K562 (cell line): ENCODE results near the gene WDR70. TPM values are rescaled to one million over a fixed set of nuclear protein-coding genes. Genes with fewer than 3 reads are reported as not detected.
A peak's percentile ranks its signal among the peaks of the same experiment; 100 is the strongest.

Experiments
- ARHGAP35 ChIP-seq: fragments of 450-650 bp; IDR thresholded peaks from 2 replicates; pipeline ENCODE4 v1.6.1; 2018; ENCODE audit not compliant: partially characterized antibody
- ARID3A ChIP-seq: IDR thresholded peaks from 2 replicates; pipeline ENCODE4 v1.6.1; 2012; ENCODE audit warnings: low read depth, low read length, improper control_type of control experiment, borderline replicate concordance
- CAMTA2 ChIP-seq: fragments of 250-450 bp; sonication (Bioruptor Pico); conservative IDR thresholded peaks from 2 replicates; pipeline ENCODE4 v1.5.1; 2022
- CGGBP1 ChIP-seq: fragments of 250-450 bp; sonication (Bioruptor Pico); IDR thresholded peaks from 2 replicates; pipeline ENCODE4 v1.9.0; 2021; ENCODE audit warnings: mild to moderate bottlenecking
- DLX4 ChIP-seq: fragments of 250-450 bp; sonication (Bioruptor Pico); IDR thresholded peaks from 2 replicates; pipeline ENCODE4 v1.6.1; 2021; ENCODE audit warnings: mild to moderate bottlenecking
- FUS ChIP-seq: fragments of 200-400 bp; formaldehyde crosslinking; optimal IDR thresholded peaks from 2 replicates; pipeline ENCODE3; 2017; ENCODE audit warnings: low read depth, low read length
- HNRNPLL ChIP-seq: fragments of 200-400 bp; formaldehyde crosslinking; IDR thresholded peaks from 2 replicates; pipeline ENCODE4 v1.6.1; 2017; ENCODE audit warnings: low read length, low read depth, mild to moderate bottlenecking; ENCODE audit not compliant: poor library complexity, severe bottlenecking
- KDM2B ChIP-seq: fragments of 250-450 bp; sonication (Bioruptor Pico); IDR thresholded peaks from 2 replicates; pipeline ENCODE4 v1.8.0; 2021; ENCODE audit warnings: mild to moderate bottlenecking, moderate library complexity
- MYBL2 ChIP-seq, 2 experiments: fragments of 450-650 bp in 1 of 2; sonication (generic) in 1 of 2; formaldehyde crosslinking in 1 of 2; IDR thresholded peaks; 2 replicates each; pipeline versions ENCODE4 v1.6.1 to v1.8.1; 2017 to 2022; ENCODE audit warnings: borderline replicate concordance in 1 of 2, inconsistent platforms in 1 of 2, low read depth in 1 of 2, mild to moderate bottlenecking in 1 of 2, missing genetic modification reagents in 1 of 2, moderate library complexity in 1 of 2
- NELFE ChIP-seq: IDR thresholded peaks from 2 replicates; pipeline ENCODE4 v1.6.1; 2011; ENCODE audit warnings: mild to moderate bottlenecking; ENCODE audit not compliant: insufficient read depth, insufficient read length
- NEUROD1 ChIP-seq: fragments of 150-350 bp; IDR thresholded peaks from 2 replicates; pipeline ENCODE4 v1.6.1; 2014; ENCODE audit warnings: borderline replicate concordance, low read length, low read depth; ENCODE audit not compliant: partially characterized antibody
- NR1H2 ChIP-seq: sonication (generic); formaldehyde crosslinking; IDR thresholded peaks from 2 replicates; pipeline ENCODE4 v1.4.0; 2020; ENCODE audit warnings: mild to moderate bottlenecking, missing genetic modification reagents
- NR2F6 ChIP-seq: fragments of 450-650 bp; formaldehyde crosslinking; IDR thresholded peaks from 2 replicates; pipeline ENCODE4 v1.4.0; 2020; ENCODE audit warnings: mild to moderate bottlenecking
- RB1 ChIP-seq: fragments of 450-650 bp; IDR thresholded peaks from 2 replicates; pipeline ENCODE4 v1.6.1; 2017; ENCODE audit warnings: low read depth, mild to moderate bottlenecking
- SLC30A9 ChIP-seq: fragments of 250-450 bp; sonication (Bioruptor Pico); IDR thresholded peaks from 2 replicates; pipeline ENCODE4 v1.8.0; 2022; ENCODE audit warnings: mild to moderate bottlenecking, moderate library complexity
- SMAD2 ChIP-seq: fragments of 150-350 bp; IDR thresholded peaks from 2 replicates; pipeline ENCODE4 v1.6.1; 2014; ENCODE audit warnings: low read depth, mild to moderate bottlenecking, low read length
- TBP ChIP-seq: optimal IDR thresholded peaks from 2 replicates; pipeline ENCODE3; 2011; ENCODE audit warnings: low read depth, low read length, improper control_type of control experiment
- ZBTB7A ChIP-seq: IDR thresholded peaks from 2 replicates; pipeline ENCODE4 v1.6.1; 2011; ENCODE audit warnings: low read depth, mild to moderate bottlenecking, low read length, moderate library complexity, borderline replicate concordance; ENCODE audit not compliant: control insufficient read depth
- ZNF217 ChIP-seq: sonication (generic); formaldehyde crosslinking; IDR thresholded peaks from 2 replicates; pipeline ENCODE4 v1.8.0; 2022; ENCODE audit warnings: mild to moderate bottlenecking, missing genetic modification reagents
- ZNF347 ChIP-seq: fragments of 450-650 bp; formaldehyde crosslinking; IDR thresholded peaks from 2 replicates; pipeline ENCODE4 v1.4.0; 2020; ENCODE audit warnings: low read depth, mild to moderate bottlenecking, moderate library complexity
- ZNF766 ChIP-seq: fragments of 200-800 bp; sonication (Bioruptor generic); conservative IDR thresholded peaks from 2 replicates; pipeline ENCODE4 v1.6.1; 2016; ENCODE audit warnings: missing genetic modification characterization, missing compliant biosample characterization
- polyA plus RNA-seq, 8 experiments: library from polyadenylated mRNA; depleted of rRNA in 4 of 8; stranded (reverse) in 5 of 8; unstranded in 3 of 8; fragments of >200 nt; fragmentation: Nextera tagmentation in 2 of 8; fragmentation: Illumina TruSeq in 1 of 8; extraction: Ambion mirVana in 2 of 8; extraction: Trizol in 1 of 8; gene quantifications; 2 replicates each; pipeline versions ENCODE4 v1.2.1 to v1.2.3, GENCODE V29; 2011 to 2014; ENCODE audit warnings: inconsistent platforms in 1 of 8, missing spikeins in 1 of 8
- total RNA-seq, 7 experiments: library from RNA; depleted of rRNA in 6 of 7; stranded (reverse); fragments of >200 nt in 6 of 7; fragmentation: Illumina TruSeq in 2 of 7; extraction: Trizol in 2 of 7; gene quantifications; 2 replicates each; pipeline versions ENCODE4 v1.2.1 to v1.2.3, GENCODE V29; 2011 to 2021; ENCODE audit warnings: low replicate concordance in 1 of 7

Gene WDR70
- total and polyA plus RNA-seq, 9 of the 15 experiments (the other 6 are each of a cell fraction or from before 2014, with no cell fraction given), result 16.8 to 46.6 (median 38.8) TPM

- TF ChIP-seq ZNF766 (CRISPR knock-in tag) (peak; percentile 90), TBP (no peak), NEUROD1 (no peak), RB1 (no peak), HNRNPLL (no peak), NR1H2 (CRISPR knock-in tag) (no peak), ZNF347 (CRISPR knock-in tag) (no peak), ZNF217 (no peak), NR2F6 (CRISPR knock-in tag) (no peak), ARID3A (peak; percentile 72; the same call in 1 of the 2 replicates), FUS (no peak), KDM2B (CRISPR knock-in tag) (no peak), DLX4 (no peak), SLC30A9 (CRISPR knock-in tag) (no peak), SMAD2 (no peak), CGGBP1 (CRISPR knock-in tag) (no peak), ZBTB7A (no peak), CAMTA2 (CRISPR knock-in tag) (no peak), ARHGAP35 (no peak), MYBL2 (IDR thresholded peaks at IDR 0.05; ENCODE audit: low read depth) (no peak), MYBL2 (CRISPR knock-in tag; IDR thresholded peaks at IDR 0.05; ENCODE audit: borderline replicate concordance) (no peak), NELFE (no peak)
These were observed 196.7 kb downstream of the WDR70 start (continued) for GRCh38 chr5:37575541-37576489.
